HG02798 (cell line): ENCODE measurements around the gene CCDC192.
"Not testable (repeated sequence)": the region's sequence is repeated elsewhere in the genome, so short reads cannot be mapped to it uniquely, and the experiment has no call there.

Experiments
- ATAC-seq: cut with Tn5 transposase; IDR thresholded peaks from one replicate; pipeline ENCODE4 v1.9.1; 2021; ENCODE audit warnings: mild to moderate bottlenecking; ENCODE audit not compliant: unreplicated experiment, poor library complexity

The CCDC192 gene

GRCh38 chr5:127697894-127698600, 5.1 kb upstream of the CCDC192 start:
- ATAC-seq = no peak

GRCh38 chr5:127699416-127699815, 3.8 kb upstream of the CCDC192 start:
- no peak for ATAC-seq

- no peak for ATAC-seq
Measured at GRCh38 chr5:127700237-127700766, 2.9 kb upstream of the CCDC192 start.

GRCh38 chr5:127702434-127702833, 757 bp upstream of the CCDC192 start:
- no peak for ATAC-seq

- ATAC-seq = no peak
Measured at GRCh38 chr5:127705120-127705892, 2.1 kb downstream of the CCDC192 start.

GRCh38 chr5:127706691-127707090, 3.5 kb downstream of the CCDC192 start:
- ATAC-seq = no peak

GRCh38 chr5:127707209-127707608, 4.0 kb downstream of the CCDC192 start:
- ATAC-seq = no peak

- ATAC-seq = not testable (repeated sequence)
Measured at GRCh38 chr5:127713083-127713482, 9.9 kb downstream of the CCDC192 start.

GRCh38 chr5:127718181-127718580, 15.0 kb downstream of the CCDC192 start:
- ATAC-seq = no peak

GRCh38 chr5:127723571-127723970, 20.4 kb downstream of the CCDC192 start:
- ATAC-seq = no peak

- ATAC-seq = no peak
Measured at GRCh38 chr5:127725673-127726072, 22.5 kb downstream of the CCDC192 start.

- ATAC-seq = no peak
Measured at GRCh38 chr5:127732963-127733362, 29.8 kb downstream of the CCDC192 start.

- ATAC-seq = not testable (repeated sequence)
Measured at GRCh38 chr5:127739348-127739747, 36.2 kb downstream of the CCDC192 start.

GRCh38 chr5:127739807-127740384, 36.7 kb downstream of the CCDC192 start:
- ATAC-seq = no peak

- no peak for ATAC-seq
Measured at GRCh38 chr5:127741412-127741811, 38.2 kb downstream of the CCDC192 start.

GRCh38 chr5:127744241-127744640, 41.0 kb downstream of the CCDC192 start:
- no peak for ATAC-seq

- ATAC-seq = peak; percentile 49
Measured at GRCh38 chr5:127746756-127747155, 43.6 kb downstream of the CCDC192 start.

- not testable (repeated sequence) for ATAC-seq
Measured at GRCh38 chr5:127752503-127753265, 49.5 kb downstream of the CCDC192 start.

GRCh38 chr5:127754259-127754658, 51.1 kb downstream of the CCDC192 start:
- no peak for ATAC-seq

- no peak for ATAC-seq
Measured at GRCh38 chr5:127754706-127755105, 51.5 kb downstream of the CCDC192 start.
